A673 (cell line): ENCODE results near the gene SNAPC5.

ENCODE experiments used
- CTCF ChIP-seq: fragments of 300-800, 200-600 bp; sonication (generic); conservative IDR thresholded peaks from 2 replicates; pipeline ENCODE4 v1.5.1; 2017; ENCODE audit warnings: low read depth, mild to moderate bottlenecking, antibody characterized with exemption, low read length, moderate library complexity, mixed read lengths
- EZH2 ChIP-seq: fragments of 200-600 bp; sonication (generic); IDR thresholded peaks from 2 replicates; pipeline ENCODE4 v1.6.1; 2017; ENCODE audit warnings: borderline replicate concordance, low read depth, mild to moderate bottlenecking, mixed read lengths, antibody characterized with exemption, low read length; ENCODE audit not compliant: poor library complexity, severe bottlenecking

- TF ChIP-seq CTCF: no peak
- TF ChIP-seq EZH2: no peak
Measured at GRCh38 chr15:66523926-66524325, 26.4 kb upstream of the SNAPC5 start.
